Body of pancreas (tissue), 4 donors: ENCODE data around the gene RASL12. TPM values are rescaled to one million over a fixed set of nuclear protein-coding genes. Genes with fewer than 3 reads are reported as not detected.

ENCODE experiments used
- ATAC-seq: fragments of 150-250 bp; one replicate; pipeline ENCODE4 v1.9.1; 2016
- DNase-seq, 4 donors: peaks; one replicate each; pipeline ENCODE4 v3.0.0-alpha.2; 2019
- H3K27ac ChIP-seq, 4 donors: fragments of 200-600 bp; sonication (generic); 1 replicate in 3 of 4; 2 replicates in 1 of 4; pipeline versions ENCODE4 v1.5.1 to v1.6.1; 2016 to 2019; ENCODE audit warnings: mild to moderate bottlenecking in 1 of 4, mixed read lengths in 1 of 4, moderate library complexity in 1 of 4
- H3K27me3 ChIP-seq, 2 donors: fragments of 200-600 bp; sonication (generic); one replicate each; pipeline ENCODE4 v1.6.0; 2016; ENCODE audit warnings: mild to moderate bottlenecking in 1 of 2
- H3K36me3 ChIP-seq, 2 donors: fragments of 200-600 bp; sonication (generic); replicated peaks in 1 of 2; 2 replicates each; pipeline ENCODE4 v1.5.1; 2016; ENCODE audit warnings: low read depth in 2 of 2; ENCODE audit not compliant: insufficient read depth in 1 of 2
- H3K4me1 ChIP-seq: fragments of 200-600 bp; sonication (generic); one replicate; pipeline ENCODE4 v1.6.0; 2016
- H3K4me3 ChIP-seq, 2 donors: fragments of 200-600 bp; sonication (generic); 1 replicate in 1 of 2; 2 replicates in 1 of 2; pipeline ENCODE4 v1.5.1; 2016 to 2019
- H3K9me3 ChIP-seq, 3 donors: fragments of 200-600 bp; sonication (generic); 1 replicate in 2 of 3; 2 replicates in 1 of 3; pipeline ENCODE4 v1.5.1; 2016
- POLR2A ChIP-seq, 3 donors: fragments of 450-650 bp; IDR thresholded peaks; one replicate each; pipeline ENCODE4 v1.6.1; 2016; ENCODE audit warnings: antibody characterized with exemption in 3 of 3, mild to moderate bottlenecking in 2 of 3
- WGBS, 2 donors: methylation state at CpG; one replicate each; pipeline ENCODE4 v1.1.5; 2017; 5-methylcytosine and 5-hydroxymethylcytosine counted together
- intact Hi-C: fragments of 100-400 bp; cut with DNase I; formaldehyde crosslinking; loops from one replicate; pipeline ENCODE4 v1.15.1; 2023
- total RNA-seq, 2 donors: library from RNA; depleted of rRNA; stranded (reverse); fragments of >200 nt; gene quantifications; one replicate each; pipeline ENCODE4 v1.1.0, GENCODE V29; 2016
- TF ChIP-seq, protein P1 (sequence below), 7 experiments: fragments of 450-650 bp in 4 of 7; fragments of 200-600 bp in 3 of 7; sonication (generic) in 3 of 7; IDR thresholded peaks; one replicate each; pipeline ENCODE4 v1.5.1; 2016 to 2019; ENCODE audit warnings: antibody characterized with exemption in 7 of 7

Gene RASL12
- total RNA-seq, 2 donors from 2014 or later = 3.1 to 4.6 TPM

DNA sequence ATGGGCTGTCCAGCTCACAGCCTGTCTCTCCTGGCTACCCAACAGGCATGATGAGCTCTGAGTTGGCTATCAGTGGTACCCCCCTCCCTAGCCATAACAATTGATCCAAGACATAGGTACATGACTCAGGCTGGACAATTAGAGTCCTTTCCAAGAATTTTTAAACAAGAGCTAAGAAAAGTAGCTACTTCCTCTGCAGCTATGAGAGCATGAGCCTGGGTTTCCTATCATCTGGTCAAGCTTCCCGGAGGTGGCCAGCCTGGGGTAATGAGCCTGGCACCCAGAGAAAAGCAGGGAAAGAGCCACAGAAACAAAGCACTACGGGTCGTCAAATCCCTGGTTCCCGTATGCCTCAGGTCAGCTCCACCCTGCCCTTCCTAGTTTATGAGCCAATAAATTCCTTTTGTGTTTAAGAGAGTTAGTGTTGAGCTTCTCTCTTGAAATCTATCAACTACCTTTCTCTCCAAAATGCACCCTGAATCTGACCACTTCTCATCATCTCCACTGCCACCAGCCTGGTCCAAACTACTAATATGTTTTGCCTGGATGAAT, 24.9 kb downstream of the RASL12 start:
- 75 to 81% methylated on average over 4 of the region's 4 CpGs for WGBS, 2 donors
- ATAC-seq = peak; percentile 4
- no peak overlapping the region for H3K4me3 ChIP-seq
- TF ChIP-seq, protein P1, sequence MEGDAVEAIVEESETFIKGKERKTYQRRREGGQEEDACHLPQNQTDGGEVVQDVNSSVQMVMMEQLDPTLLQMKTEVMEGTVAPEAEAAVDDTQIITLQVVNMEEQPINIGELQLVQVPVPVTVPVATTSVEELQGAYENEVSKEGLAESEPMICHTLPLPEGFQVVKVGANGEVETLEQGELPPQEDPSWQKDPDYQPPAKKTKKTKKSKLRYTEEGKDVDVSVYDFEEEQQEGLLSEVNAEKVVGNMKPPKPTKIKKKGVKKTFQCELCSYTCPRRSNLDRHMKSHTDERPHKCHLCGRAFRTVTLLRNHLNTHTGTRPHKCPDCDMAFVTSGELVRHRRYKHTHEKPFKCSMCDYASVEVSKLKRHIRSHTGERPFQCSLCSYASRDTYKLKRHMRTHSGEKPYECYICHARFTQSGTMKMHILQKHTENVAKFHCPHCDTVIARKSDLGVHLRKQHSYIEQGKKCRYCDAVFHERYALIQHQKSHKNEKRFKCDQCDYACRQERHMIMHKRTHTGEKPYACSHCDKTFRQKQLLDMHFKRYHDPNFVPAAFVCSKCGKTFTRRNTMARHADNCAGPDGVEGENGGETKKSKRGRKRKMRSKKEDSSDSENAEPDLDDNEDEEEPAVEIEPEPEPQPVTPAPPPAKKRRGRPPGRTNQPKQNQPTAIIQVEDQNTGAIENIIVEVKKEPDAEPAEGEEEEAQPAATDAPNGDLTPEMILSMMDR (IDR thresholded peaks at IDR 0.05) = no peak
- no peak for TF ChIP-seq POLR2A (IDR thresholded peaks at IDR 0.05)
- no peaks in the 10 kb centered on the region for H3K9me3 ChIP-seq
- intact Hi-C loops = no loop called here
- H3K27ac ChIP-seq = no peak overlapping the region
- H3K36me3 ChIP-seq = no peaks in the 10 kb centered on the region
- peaks cover 13% of the 10 kb centered on the region for H3K4me1 ChIP-seq
- no peaks in the 10 kb centered on the region for H3K27me3 ChIP-seq
- DNase-seq = no peak

- Histone ChIP-seq H3K9me3 (no peaks in the 10 kb centered on the region), H3K4me1 (peaks cover 13% of the 10 kb centered on the region), H3K27me3 (no peaks in the 10 kb centered on the region), H3K4me3 (no peak overlapping the region), H3K36me3 (no peaks in the 10 kb centered on the region), H3K27ac (no peak overlapping the region)
- no peak for ATAC-seq
- 55 to 64% methylated on average over 2 of the region's 2 CpGs for WGBS, 2 donors
- DNase-seq = no peak
- no peak for TF ChIP-seq POLR2A (IDR thresholded peaks at IDR 0.05)
- TF ChIP-seq, protein P1 (IDR thresholded peaks at IDR 0.05) = no peak
- intact Hi-C loops = no loop called here
Observed at GRCh38 chr15:65041787-65042186, 26.0 kb downstream of the RASL12 start.

DNA sequence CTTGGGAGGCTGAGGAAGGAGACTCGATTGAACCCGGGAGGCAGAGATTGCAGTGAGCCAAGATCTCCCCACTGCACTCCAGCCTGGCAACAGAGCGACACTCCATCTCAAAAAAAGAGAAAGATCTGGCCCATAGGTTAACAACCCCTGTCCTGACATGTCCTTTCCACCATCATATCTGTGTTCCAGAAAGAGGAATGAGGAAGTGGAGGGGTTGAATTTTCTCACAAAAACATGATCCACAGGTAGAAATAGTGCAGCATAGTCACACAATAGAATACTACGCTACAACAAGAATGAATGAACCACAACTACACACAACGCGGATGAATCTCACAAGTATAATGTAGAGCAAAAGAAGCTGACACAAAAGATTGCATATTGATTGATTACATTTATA, 27.3 kb downstream of the RASL12 start:
- Histone ChIP-seq H3K4me3 (no peak overlapping the region), H3K27me3 (no peaks in the 10 kb centered on the region), H3K36me3 (no peaks in the 10 kb centered on the region), H3K4me1 (peaks cover 13% of the 10 kb centered on the region), H3K9me3 (no peaks in the 10 kb centered on the region), H3K27ac (no peak overlapping the region)
- ATAC-seq (no peak), DNase-seq (no peak)
- WGBS, 2 donors = 84 to 87% methylated on average over 6 of the region's 6 CpGs
- no peak for TF ChIP-seq POLR2A (IDR thresholded peaks at IDR 0.05)
- TF ChIP-seq, protein P1 (IDR thresholded peaks at IDR 0.05) = no peak
- intact Hi-C loops = no loop called here

DNA sequence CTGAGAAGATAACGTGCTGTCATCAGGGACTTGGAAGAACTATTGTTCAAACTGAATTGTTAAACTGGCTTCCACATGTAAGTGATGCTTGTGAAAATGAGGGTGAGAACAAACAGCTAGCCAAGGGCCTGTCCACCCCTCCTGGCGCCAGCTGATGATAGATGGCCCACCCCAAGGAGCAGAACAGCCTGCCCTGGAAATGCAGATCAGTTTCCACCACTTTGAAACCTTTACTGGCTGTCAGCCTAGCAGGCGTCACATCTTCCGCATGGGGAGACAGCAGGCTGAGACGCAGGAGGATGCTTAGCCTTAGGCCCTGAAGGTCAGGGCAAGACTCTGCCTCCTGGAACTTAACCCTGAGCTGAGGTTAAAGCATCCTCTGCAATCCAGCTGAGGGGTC, 29.0 kb downstream of the RASL12 start:
- 49 to 76% methylated on average over 3 to 5 of the region's 5 CpGs for WGBS, 2 donors
- no peak for TF ChIP-seq POLR2A (IDR thresholded peaks at IDR 0.05)
- TF ChIP-seq, protein P1 (IDR thresholded peaks at IDR 0.05) = no peak
- Histone ChIP-seq H3K27me3 (no peaks in the 10 kb centered on the region), H3K9me3 (no peaks in the 10 kb centered on the region), H3K4me1 (peaks cover 3% of the 10 kb centered on the region), H3K27ac (no peak overlapping the region), H3K4me3 (no peak overlapping the region), H3K36me3 (no peaks in the 10 kb centered on the region)
- intact Hi-C loops = no loop called here
- ATAC-seq = no peak
- DNase-seq = no peak

GRCh38 chr15:65038428-65038827, 29.4 kb downstream of the RASL12 start:
- Histone ChIP-seq H3K27ac (no peak overlapping the region), H3K4me3 (no peak overlapping the region), H3K27me3 (no peaks in the 10 kb centered on the region), H3K36me3 (no peaks in the 10 kb centered on the region), H3K9me3 (no peaks in the 10 kb centered on the region), H3K4me1 (peaks cover 8% of the 10 kb centered on the region)
- DNase-seq = no peak
- intact Hi-C loops = no loop called here
- no peak for ATAC-seq
- no peak for TF ChIP-seq POLR2A (IDR thresholded peaks at IDR 0.05)
- TF ChIP-seq, protein P1 (IDR thresholded peaks at IDR 0.05) = no peak
- 88 to 93% methylated on average over 3 of the region's 3 CpGs for WGBS, 2 donors
